ENCODE measurements around the gene MKNK2.

MKNK2 gene

GRCh38 chr19:2039089-2039958 is 11.7 kb downstream of the MKNK2 start:
- Mint-ChIP-seq H3K4me3 (no peak overlapping the region), H3K27me3 (ENCODE audit: low read depth, poor library complexity) (peaks cover 3% of the 10 kb centered on the region), H3K9me3 (peaks cover 7% of the 10 kb centered on the region), H3K4me1 (peaks cover 30% of the 10 kb centered on the region), H3K36me3 (ENCODE audit: low read depth) (peaks cover 4% of the 10 kb centered on the region), H3K27ac (peak overlapping the region; percentile 61)
- DNase-seq, result no peak
- TF ChIP-seq CTCF (IDR thresholded peaks at IDR 0.05), result no peak

- TF ChIP-seq CTCF (IDR thresholded peaks at IDR 0.05), result no peak
- peaks cover 3% of the 10 kb centered on the region for H3K27me3 Mint-ChIP-seq (ENCODE audit: low read depth, poor library complexity)
- H3K4me3 Mint-ChIP-seq, result no peak overlapping the region
- DNase-seq, result no peak
- peaks cover 7% of the 10 kb centered on the region for H3K9me3 Mint-ChIP-seq
- no peak overlapping the region for H3K27ac Mint-ChIP-seq
- peaks cover 3% of the 10 kb centered on the region for H3K36me3 Mint-ChIP-seq (ENCODE audit: low read depth)
- H3K4me1 Mint-ChIP-seq, result peaks cover 29% of the 10 kb centered on the region
Measured at GRCh38 chr19:2038284-2039088, 12.6 kb downstream of the MKNK2 start.

GRCh38 chr19:2037651-2038255 is 13.3 kb downstream of the MKNK2 start:
- H3K4me3 Mint-ChIP-seq, result peak overlapping the region; percentile 34
- H3K4me1 Mint-ChIP-seq, result peaks cover 27% of the 10 kb centered on the region
- TF ChIP-seq CTCF (IDR thresholded peaks at IDR 0.05), result no peak
- H3K9me3 Mint-ChIP-seq, result peaks cover 7% of the 10 kb centered on the region
- peaks cover 3% of the 10 kb centered on the region for H3K27me3 Mint-ChIP-seq (ENCODE audit: low read depth, poor library complexity)
- H3K36me3 Mint-ChIP-seq (ENCODE audit: low read depth), result no peaks in the 10 kb centered on the region
- no peak for DNase-seq
- H3K27ac Mint-ChIP-seq, result peak overlapping the region; percentile 91

GRCh38 chr19:2036424-2036823 is 14.6 kb downstream of the MKNK2 start:
- H3K4me3 Mint-ChIP-seq, result no peak overlapping the region
- no peaks in the 10 kb centered on the region for H3K36me3 Mint-ChIP-seq (ENCODE audit: low read depth)
- H3K9me3 Mint-ChIP-seq, result peaks cover 7% of the 10 kb centered on the region
- no peak overlapping the region for H3K27ac Mint-ChIP-seq
- H3K27me3 Mint-ChIP-seq (ENCODE audit: low read depth, poor library complexity), result peaks cover 6% of the 10 kb centered on the region
- TF ChIP-seq CTCF (IDR thresholded peaks at IDR 0.05), result no peak
- DNase-seq, result no peak
- peaks cover 33% of the 10 kb centered on the region for H3K4me1 Mint-ChIP-seq

GRCh38 chr19:2035590-2035991 is 15.5 kb downstream of the MKNK2 start:
- Mint-ChIP-seq H3K4me3 (no peak overlapping the region), H3K27ac (no peak overlapping the region), H3K4me1 (peaks cover 26% of the 10 kb centered on the region), H3K36me3 (ENCODE audit: low read depth) (no peaks in the 10 kb centered on the region), H3K27me3 (ENCODE audit: low read depth, poor library complexity) (peaks cover 6% of the 10 kb centered on the region), H3K9me3 (peaks cover 7% of the 10 kb centered on the region)
- no peak for DNase-seq
- TF ChIP-seq CTCF (IDR thresholded peaks at IDR 0.05), result no peak

Measured in nephron progenitor cell (in vitro differentiated cells).